ENCODE results near the gene NPDC1.
A peak's percentile ranks its signal among the peaks of the same experiment; 100 is the strongest.
"Not testable (repeated sequence)": the region's sequence is repeated elsewhere in the genome, so short reads cannot be mapped to it uniquely, and the experiment has no call there.

NPDC1 gene

GRCh38 chr9:137009217-137009616 lies 36.8 kb downstream of the NPDC1 start:
- DNase-seq, result no peak

GRCh38 chr9:137008312-137008711 lies 37.7 kb downstream of the NPDC1 start:
- DNase-seq, result no peak

DNA sequence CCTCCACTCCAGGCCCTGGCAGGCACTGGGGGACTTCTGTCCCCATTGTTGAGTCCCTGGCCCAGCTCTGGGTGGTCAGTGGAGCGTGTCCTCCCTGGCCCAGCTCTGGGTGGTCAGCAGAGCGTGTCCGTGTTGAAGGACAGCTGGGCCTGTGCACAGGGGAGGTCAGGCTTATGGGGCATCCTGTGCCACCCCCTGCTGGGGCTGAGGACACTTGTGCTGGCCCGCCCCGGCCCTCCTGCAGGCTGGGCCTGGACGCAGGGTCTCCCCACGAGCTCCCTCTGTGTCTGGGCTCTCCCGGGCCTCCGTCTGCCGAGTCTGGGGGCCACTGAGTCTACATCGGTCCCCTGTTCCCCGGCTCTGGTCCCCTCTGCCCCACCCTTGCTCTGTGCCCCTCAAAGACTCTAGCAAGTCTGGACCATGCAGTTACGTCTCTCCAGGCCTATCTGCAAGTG lies 38.1 kb downstream of the NPDC1 start:
- DNase-seq, result no peak

- no peak for DNase-seq
These were observed 38.7 kb downstream of the NPDC1 start for GRCh38 chr9:137007108-137007815.

GRCh38 chr9:137006116-137007003 lies 39.6 kb downstream of the NPDC1 start:
- no peak for DNase-seq

DNA sequence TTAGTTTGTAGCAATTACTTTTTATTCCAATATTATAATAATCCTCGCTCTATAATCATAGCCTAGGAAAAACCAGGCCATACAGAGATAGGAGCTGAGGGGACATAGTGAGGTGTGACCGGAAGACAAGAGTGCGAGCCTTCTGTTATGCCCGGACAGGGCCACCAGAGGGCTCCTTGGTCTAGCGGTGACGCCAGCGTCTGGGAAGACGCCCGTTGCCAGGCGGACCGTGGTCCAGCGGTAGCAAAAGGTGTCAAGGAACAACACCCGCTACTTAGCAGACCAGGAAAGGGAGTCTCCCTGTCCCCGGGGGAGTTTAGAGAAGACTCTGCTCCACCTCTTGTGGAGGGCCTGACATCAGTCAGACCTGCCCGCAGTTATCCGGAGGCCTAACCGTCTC lies 41.7 kb downstream of the NPDC1 start:
- DNase-seq, result not testable (repeated sequence)

DNA sequence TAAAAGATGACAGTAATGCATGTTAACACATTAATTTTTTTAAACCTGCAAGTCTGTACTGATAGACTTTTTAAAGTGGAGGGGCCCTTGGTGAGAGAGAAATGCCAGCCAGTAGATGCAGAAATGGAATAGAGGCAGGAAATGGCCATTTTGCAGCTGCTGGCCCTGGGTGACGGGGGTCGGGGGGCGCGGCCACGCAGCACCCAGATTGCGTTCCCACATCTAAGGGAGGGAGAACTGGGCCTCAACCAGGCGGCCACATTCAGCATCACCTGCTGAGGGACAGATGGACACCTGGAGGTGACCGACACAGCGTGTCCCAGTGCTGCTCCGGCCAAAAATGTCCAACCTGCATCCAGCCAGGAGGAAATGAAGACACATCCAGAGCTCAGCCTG lies 43.3 kb downstream of the NPDC1 start:
- no peak for DNase-seq

GRCh38 chr9:137001857-137002645 lies 43.9 kb downstream of the NPDC1 start:
- DNase-seq, result no peak

DNA sequence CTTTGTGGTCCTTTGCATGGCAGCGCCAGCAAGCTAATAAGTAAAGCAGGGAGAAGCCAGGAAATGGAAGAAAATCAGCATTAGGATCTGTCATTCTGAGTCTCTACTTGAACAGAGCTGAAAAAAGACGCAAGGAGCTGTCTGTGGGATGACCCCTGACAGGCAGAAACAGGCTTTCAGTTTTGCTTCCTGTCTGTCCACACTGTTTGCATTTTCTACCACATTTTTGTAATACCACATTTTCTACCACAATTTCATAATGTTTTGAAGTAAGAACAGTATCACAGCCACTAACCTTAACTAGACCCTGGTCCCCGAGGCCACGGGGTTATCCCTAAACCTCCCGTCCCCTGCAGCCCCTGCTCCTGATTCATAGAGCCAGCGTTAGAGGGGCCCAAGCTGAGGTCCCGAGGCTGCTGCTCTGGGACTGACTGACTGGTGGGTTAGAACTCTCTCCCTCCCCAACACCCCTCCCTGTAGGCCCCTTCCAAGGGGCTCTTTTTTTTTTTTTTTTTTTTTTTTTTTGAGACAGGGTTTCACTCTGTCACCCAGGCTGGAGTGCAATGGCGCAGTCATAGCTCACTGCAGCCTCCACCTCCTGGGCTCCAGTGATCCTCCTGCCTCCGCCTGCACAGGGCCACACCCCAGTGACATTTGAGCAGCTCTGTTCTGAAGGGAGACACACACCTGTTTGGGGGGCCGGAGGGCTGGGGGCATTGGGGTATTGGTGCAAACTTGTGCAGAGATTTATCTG lies 45.6 kb downstream of the NPDC1 start:
- DNase-seq, result peak in 1 of 2 donors; percentile 23

GRCh38 chr9:136997830-136998234 lies 48.1 kb downstream of the NPDC1 start:
- no peak for DNase-seq

- DNase-seq, result no peak
These were observed 48.6 kb downstream of the NPDC1 start for GRCh38 chr9:136997371-136997770.

- peak in 1 of 2 donors; percentile 43 for DNase-seq
These were observed 49.4 kb downstream of the NPDC1 start, which contains the start of gene CLIC3 for GRCh38 chr9:136996361-136997292. Gene CLIC3 (minus strand): TSS chr9:136996568. CDS start chr9:136996543, 25 bp downstream.

- no peak for DNase-seq
These were observed 50.1 kb downstream of the NPDC1 start for GRCh38 chr9:136995772-136996311.

GRCh38 chr9:136995362-136995761 lies 50.6 kb downstream of the NPDC1 start:
- no peak for DNase-seq

DNA sequence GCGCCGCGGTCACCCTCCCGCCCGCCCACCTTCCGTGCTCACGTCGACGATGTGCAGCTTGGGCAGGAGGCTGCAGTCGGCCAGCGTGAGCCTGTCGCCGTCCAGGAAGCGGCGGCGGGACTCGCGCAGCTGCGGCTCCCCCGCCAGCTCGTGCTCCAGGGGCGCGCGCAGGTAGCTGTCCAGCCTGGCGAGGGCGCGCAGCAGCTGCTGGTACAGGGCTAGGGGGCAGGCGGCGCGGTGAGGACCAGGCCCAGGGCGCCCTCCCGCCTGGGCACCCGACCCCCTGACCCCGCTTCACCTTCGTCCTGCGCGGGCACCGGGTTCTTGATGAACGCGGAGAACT lies 51.1 kb downstream of the NPDC1 start:
- no peak for DNase-seq

DNA sequence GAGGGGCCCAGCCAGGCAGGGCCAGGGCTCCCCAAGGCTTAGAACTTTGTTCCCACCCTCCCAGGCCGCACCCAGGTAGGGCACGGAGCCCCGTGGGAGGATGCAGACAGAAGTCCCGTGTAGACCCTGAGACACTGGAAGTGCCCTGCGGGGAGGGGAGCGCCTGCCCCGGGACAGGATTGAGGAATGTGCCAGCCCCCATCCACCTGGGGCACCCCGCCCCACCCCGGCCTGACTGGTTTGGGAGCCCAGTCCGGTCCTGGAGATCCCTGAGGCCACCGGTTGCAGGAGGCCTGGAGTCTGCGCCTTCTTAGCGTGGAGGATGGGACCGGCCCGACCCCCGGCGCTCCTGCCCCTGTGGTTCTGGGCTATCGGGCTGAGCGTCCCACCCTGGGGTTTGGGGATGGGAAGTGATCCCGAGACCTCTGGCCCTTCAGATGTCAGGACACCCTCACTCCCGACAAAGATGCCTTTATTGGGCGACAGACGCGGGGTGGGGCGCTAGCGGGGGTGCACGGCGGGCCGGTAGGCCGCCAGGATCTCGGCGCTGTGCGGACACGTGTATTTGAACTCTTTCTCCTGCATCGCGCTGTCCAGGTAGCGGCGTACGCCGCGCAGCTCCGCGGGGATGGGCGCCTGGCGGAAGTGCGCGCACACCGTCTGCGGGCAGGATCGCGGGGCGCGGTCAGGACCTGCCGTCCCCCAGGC lies 51.6 kb downstream of the NPDC1 start:
- DNase-seq, result no peak

- DNase-seq, result no peak
These were observed 53.1 kb downstream of the NPDC1 start for GRCh38 chr9:136992819-136993369.

- DNase-seq, result peak; percentile 70 to 71
These were observed 53.8 kb downstream of the NPDC1 start, which contains the start of gene PAXX for GRCh38 chr9:136991993-136992818. Gene PAXX (plus strand): TSS chr9:136992422. CDS start chr9:136992444, 22 bp downstream.

Data from bone marrow (tissue), 2 donors.